ENCODE measurements around the gene OGFRL1.
"Not testable (repeated sequence)": the region's sequence is repeated elsewhere in the genome, so short reads cannot be mapped to it uniquely, and the experiment has no call there.

DNA sequence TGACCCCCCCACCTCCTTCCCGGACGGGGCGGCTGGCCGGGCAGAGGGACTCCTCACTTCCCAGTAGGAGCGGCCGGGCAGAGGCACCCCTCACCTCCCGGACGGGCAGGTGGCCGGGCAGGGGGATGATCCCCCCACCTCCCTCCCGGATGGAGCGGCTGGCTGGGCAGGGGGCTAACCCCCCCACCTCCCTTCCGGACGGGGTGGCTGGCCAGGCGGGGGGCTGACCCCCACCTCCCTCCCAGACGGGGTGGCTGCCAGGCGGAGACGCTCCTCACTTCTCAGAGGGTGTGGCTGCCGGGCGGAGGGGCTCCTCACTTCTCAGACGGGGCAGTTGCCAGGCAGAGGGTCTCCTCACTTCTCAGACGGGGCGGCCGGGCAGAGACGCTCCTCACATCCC lies 22.2 kb upstream of the OGFRL1 start:
- TF ChIP-seq POLR2A (IDR thresholded peaks at IDR 0.05) = not testable (repeated sequence)
- TF ChIP-seq, protein P1, sequence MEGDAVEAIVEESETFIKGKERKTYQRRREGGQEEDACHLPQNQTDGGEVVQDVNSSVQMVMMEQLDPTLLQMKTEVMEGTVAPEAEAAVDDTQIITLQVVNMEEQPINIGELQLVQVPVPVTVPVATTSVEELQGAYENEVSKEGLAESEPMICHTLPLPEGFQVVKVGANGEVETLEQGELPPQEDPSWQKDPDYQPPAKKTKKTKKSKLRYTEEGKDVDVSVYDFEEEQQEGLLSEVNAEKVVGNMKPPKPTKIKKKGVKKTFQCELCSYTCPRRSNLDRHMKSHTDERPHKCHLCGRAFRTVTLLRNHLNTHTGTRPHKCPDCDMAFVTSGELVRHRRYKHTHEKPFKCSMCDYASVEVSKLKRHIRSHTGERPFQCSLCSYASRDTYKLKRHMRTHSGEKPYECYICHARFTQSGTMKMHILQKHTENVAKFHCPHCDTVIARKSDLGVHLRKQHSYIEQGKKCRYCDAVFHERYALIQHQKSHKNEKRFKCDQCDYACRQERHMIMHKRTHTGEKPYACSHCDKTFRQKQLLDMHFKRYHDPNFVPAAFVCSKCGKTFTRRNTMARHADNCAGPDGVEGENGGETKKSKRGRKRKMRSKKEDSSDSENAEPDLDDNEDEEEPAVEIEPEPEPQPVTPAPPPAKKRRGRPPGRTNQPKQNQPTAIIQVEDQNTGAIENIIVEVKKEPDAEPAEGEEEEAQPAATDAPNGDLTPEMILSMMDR (IDR thresholded peaks at IDR 0.05) = not testable (repeated sequence)
